GM18517 (cell line): ENCODE data around the gene LCE4A.
"Not testable (repeated sequence)": the region's sequence is repeated elsewhere in the genome, so short reads cannot be mapped to it uniquely, and the experiment has no call there.

Source experiments
- ATAC-seq: cut with Tn5 transposase; IDR thresholded peaks from one replicate; pipeline ENCODE4 v1.9.1; 2021; ENCODE audit warnings: mild to moderate bottlenecking, moderate library complexity; ENCODE audit not compliant: unreplicated experiment

Gene LCE4A, protein sequence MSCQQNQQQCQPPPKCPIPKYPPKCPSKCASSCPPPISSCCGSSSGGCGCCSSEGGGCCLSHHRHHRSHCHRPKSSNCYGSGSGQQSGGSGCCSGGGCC

DNA sequence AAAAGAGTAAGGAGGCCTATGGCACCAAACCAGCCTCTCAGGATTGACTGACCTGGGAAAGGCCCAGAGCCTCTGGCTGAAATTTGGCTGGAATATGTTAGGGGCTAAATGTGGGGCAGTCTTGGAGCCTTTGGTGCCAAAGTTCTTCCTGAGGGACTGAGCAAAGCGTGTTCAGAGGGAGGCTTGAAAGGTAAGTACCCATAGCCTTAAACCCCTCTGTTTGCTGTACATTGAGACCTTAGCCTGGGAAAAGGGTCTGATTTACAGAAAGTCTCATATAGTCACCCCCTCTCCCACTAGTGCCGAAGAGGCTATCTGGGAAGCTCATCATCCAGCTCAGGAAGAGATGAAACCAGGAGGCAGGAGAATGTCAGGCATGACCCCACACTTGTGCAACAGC lies at the start of gene LCE4A:
Gene LCE4A (plus strand): TSS at position 301 of the 400 bp plus-strand sequence. CDS start 916 bp downstream, outside the sequence.
- no peak for ATAC-seq

DNA sequence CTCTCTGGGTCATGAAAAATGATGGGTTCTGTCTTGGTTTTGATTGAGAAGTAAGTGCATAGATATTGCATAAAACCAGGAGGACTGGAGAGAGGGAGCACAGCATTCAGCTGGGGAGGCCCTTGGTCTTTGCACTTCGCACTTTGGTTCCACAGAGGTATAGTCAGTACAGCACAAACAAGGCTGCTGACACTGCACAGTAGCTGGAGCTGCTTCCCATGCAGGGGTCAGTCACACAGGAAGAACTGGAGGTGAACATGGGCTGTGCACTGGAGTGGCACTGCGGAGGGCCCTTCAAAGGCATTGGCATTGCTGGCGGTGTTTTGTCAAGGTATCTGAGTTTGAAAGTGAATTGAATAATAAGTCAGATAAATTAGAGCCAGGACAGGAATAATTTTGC lies 49.3 kb upstream of the LCE4A start:
- no peak for ATAC-seq

GRCh38 chr1:152663098-152663497 lies 44.9 kb upstream of the LCE4A start, which contains the start of gene LCE2D:
Gene LCE2D, plus strand, starts transcription at chr1:152663380. Its CDS starts 726 bp downstream, at chr1:152664106.
- no peak for ATAC-seq

DNA sequence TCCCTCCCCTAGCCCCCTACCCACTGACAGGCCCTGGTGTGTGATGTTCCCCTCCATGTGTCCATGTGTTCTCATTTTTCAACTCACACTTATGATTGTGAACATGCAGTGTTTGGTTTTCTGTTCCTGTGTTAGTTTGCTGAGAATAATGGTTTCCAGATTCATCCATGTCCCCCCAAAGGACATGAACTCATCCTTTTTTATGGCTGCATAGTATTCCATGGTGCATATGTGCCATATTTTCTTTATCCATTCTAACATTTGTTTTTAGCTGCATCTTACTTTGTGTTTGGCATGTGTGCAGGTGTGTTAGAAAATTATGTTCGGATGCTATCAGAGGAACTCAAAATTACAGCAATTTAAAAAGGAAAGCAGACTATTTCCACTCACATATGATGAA lies 41.8 kb upstream of the LCE4A start:
- ATAC-seq: not testable (repeated sequence)

GRCh38 chr1:152667648-152668047 lies 40.3 kb upstream of the LCE4A start:
- ATAC-seq: no peak

GRCh38 chr1:152673016-152673415 lies 34.9 kb upstream of the LCE4A start:
- ATAC-seq: no peak

- not testable (repeated sequence) for ATAC-seq
Measured at GRCh38 chr1:152674983-152675382, 33.0 kb upstream of the LCE4A start, which contains the start of gene LCE2C. Gene LCE2C, plus strand, starts transcription at chr1:152675279. Its CDS starts 737 bp downstream, at chr1:152676016.

GRCh38 chr1:152679459-152679858 lies 28.5 kb upstream of the LCE4A start:
- no peak for ATAC-seq

DNA sequence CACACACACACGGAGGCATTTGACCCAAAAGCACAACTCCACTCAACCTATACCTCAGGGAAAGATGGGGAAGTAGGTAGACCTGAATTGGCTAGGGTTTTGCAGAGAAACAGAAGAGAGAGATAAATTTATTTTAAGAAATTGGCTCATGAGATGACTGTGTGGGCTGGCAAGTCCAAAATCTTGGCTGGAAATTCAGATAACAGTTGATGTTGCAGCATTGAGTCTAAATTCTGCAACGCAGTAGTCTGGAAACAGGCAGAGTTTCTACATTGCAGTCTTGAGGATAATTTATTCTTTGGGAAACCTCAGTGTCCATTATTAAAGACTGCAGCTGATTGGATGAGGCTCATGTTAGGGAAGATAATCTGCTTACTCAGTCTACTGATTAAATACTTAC lies 26.3 kb upstream of the LCE4A start:
- no peak for ATAC-seq

DNA sequence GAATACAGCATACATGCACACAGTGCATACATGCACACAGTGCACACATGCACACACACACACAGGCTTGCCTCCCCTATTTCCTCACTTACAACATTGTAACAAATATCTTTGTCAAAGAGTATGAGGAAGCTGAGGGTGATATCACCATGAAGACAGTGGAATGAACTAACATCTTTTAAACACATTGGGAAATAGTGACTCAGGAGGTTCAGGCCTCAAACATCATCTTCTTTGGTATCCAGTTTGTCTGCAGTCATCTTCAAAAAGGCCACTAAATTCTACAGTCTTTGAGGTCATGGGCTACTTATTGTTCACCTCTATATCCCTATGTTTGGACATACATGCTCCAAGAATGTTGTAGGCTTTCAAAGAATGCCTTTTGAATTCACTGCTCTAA lies 24.1 kb upstream of the LCE4A start:
- no peak for ATAC-seq

- not testable (repeated sequence) for ATAC-seq
Measured at GRCh38 chr1:152685823-152686222, 22.1 kb upstream of the LCE4A start, which contains the start of gene LCE2B. Gene LCE2B, plus strand, starts transcription at chr1:152686123. Its CDS starts 721 bp downstream, at chr1:152686844.

- ATAC-seq: no peak
Measured at GRCh38 chr1:152697701-152698600, 10.0 kb upstream of the LCE4A start, which contains the start of gene LCE2A. Gene LCE2A, plus strand, starts transcription at chr1:152698345. Its CDS starts 557 bp downstream, at chr1:152698902.

DNA sequence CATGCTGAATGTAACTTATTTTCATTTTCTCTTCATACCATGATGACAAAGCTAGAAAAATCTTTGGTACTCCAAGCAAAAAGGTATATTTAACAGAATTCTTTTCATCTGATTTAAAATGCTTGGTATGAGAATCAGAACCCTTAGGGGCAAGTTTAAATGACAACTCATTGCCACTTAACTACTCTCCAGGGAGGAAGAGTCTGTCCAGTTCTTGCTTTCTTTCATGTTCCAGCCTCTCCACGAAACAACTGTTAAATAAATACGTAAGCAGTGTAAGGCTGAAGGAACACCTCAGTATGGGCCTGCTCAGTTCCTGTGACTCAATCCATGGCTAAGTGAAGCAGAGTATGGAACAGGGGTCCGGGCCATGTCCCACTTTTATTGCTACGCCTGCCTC lies 8.2 kb upstream of the LCE4A start:
- ATAC-seq: no peak

GRCh38 chr1:152718238-152718637 lies 10.3 kb downstream of the LCE4A start:
- no peak for ATAC-seq

GRCh38 chr1:152725261-152725660 lies 17.3 kb downstream of the LCE4A start:
- no peak for ATAC-seq

DNA sequence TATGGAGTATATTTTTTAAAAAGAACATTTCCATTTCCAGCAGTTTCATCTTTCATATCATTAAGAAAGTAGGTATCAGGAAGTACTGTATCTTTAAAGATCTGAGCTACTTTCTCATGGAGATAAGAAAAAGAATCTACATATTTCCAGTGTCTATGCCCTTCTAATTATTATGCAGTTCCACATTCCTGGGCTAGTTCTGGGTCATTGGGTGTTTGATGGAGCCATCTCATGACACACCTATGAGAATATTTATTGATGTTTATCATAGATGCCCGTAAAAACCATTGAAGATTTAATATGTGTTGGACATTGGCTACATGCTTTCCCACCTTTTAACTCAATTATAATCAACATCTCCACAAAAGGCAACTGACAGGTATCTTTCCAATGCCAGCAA lies 21.0 kb downstream of the LCE4A start:
- no peak for ATAC-seq

- ATAC-seq: no peak
Measured at GRCh38 chr1:152735648-152736047, 27.7 kb downstream of the LCE4A start.

- ATAC-seq: no peak
Measured at GRCh38 chr1:152737997-152738396, 30.0 kb downstream of the LCE4A start.

GRCh38 chr1:152739841-152740240 lies 31.9 kb downstream of the LCE4A start:
- no peak for ATAC-seq

GRCh38 chr1:152741656-152742055 lies 33.7 kb downstream of the LCE4A start:
- ATAC-seq: no peak

GRCh38 chr1:152743371-152744145 lies 35.6 kb downstream of the LCE4A start:
- ATAC-seq: no peak
